ENCODE data around the gene PCNX2.

DNA sequence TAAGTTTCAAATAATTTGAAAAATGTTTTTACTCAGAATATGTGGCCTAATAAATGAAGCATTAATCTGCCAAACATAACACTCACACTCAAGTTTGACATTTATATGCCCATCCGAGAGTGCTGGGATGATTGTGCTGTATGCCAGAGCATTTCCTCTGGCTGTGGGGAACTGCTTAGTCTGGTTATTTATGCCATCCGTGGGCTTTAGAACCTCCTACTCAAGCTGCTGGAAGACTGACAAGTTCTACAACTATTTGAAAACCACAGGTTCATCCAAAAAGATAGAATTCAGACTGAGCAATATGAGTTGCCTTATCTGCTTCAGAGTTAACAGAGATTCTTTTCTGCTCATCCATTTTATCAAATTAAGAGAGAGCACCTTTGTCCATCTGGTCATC lies 25.9 kb downstream of the PCNX2 start:
- TF ChIP-seq POLR2A (IDR thresholded peaks at IDR 0.05) = no peak
- TF ChIP-seq, protein P1, sequence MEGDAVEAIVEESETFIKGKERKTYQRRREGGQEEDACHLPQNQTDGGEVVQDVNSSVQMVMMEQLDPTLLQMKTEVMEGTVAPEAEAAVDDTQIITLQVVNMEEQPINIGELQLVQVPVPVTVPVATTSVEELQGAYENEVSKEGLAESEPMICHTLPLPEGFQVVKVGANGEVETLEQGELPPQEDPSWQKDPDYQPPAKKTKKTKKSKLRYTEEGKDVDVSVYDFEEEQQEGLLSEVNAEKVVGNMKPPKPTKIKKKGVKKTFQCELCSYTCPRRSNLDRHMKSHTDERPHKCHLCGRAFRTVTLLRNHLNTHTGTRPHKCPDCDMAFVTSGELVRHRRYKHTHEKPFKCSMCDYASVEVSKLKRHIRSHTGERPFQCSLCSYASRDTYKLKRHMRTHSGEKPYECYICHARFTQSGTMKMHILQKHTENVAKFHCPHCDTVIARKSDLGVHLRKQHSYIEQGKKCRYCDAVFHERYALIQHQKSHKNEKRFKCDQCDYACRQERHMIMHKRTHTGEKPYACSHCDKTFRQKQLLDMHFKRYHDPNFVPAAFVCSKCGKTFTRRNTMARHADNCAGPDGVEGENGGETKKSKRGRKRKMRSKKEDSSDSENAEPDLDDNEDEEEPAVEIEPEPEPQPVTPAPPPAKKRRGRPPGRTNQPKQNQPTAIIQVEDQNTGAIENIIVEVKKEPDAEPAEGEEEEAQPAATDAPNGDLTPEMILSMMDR (IDR thresholded peaks at IDR 0.05) = no peak

All from testis (tissue), 2 donors.